Measurements from ENCODE around the gene DAB1. TPM values are rescaled to one million over a fixed set of nuclear protein-coding genes. Genes with fewer than 3 reads are reported as not detected.

The DAB1 gene
- total RNA-seq, 3 donors from 2014 or later (not counting 1 experiment from before 2014, with no cell fraction given): 0.41 TPM; not detected in 2

DNA sequence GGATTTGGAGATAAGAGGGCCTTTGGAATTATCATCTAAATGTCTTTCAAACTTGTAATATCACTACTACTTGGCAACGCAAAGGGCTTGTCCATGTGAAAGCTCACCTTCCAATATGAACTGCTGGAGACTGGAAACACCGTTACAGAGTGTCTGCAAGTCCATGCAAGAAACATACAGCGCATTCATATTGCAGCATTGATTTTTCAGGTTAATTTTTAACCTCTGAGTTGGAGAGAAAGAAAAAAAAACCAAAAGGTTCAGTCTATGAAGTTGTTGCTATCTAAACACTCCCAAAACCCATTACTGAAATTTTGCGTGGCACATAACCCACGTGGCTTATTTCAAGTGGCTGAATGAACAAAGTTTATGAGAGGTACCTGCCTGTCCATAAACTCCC, 23.8 kb downstream of the DAB1 start:
- Histone ChIP-seq H3K27ac (ENCODE audit: low read length) (no peak overlapping the region), H3K4me3 (ENCODE audit: low read length) (no peak overlapping the region), H3K9me3 (ENCODE audit: control insufficient read depth, insufficient read depth, low read length) (no peaks in the 10 kb centered on the region), H3K36me3 (ENCODE audit: control insufficient read depth, insufficient read depth, low read length) (no peaks in the 10 kb centered on the region), H3K27me3 (ENCODE audit: control insufficient read depth, insufficient read depth, low read length) (no peaks in the 10 kb centered on the region), H3K4me1 (ENCODE audit: control insufficient read depth, insufficient read depth, low read length) (no peaks in the 10 kb centered on the region)
- intact Hi-C loops (cut with micrococcal nuclease): no loop called here
- no peak for ATAC-seq
- Mint-ChIP-seq H3K27ac (no peak overlapping the region), H3K36me3 (no peaks in the 10 kb centered on the region), H3K27me3 (ENCODE audit: low read depth in 2 of 2) (peaks cover 0 to 18% of the 10 kb centered on the region in 2 donors), H3K4me3 (no peak overlapping the region), H3K9me3 (no peaks in the 10 kb centered on the region), H3K4me1 (no peaks in the 10 kb centered on the region)
- TF ChIP-seq, protein P1, sequence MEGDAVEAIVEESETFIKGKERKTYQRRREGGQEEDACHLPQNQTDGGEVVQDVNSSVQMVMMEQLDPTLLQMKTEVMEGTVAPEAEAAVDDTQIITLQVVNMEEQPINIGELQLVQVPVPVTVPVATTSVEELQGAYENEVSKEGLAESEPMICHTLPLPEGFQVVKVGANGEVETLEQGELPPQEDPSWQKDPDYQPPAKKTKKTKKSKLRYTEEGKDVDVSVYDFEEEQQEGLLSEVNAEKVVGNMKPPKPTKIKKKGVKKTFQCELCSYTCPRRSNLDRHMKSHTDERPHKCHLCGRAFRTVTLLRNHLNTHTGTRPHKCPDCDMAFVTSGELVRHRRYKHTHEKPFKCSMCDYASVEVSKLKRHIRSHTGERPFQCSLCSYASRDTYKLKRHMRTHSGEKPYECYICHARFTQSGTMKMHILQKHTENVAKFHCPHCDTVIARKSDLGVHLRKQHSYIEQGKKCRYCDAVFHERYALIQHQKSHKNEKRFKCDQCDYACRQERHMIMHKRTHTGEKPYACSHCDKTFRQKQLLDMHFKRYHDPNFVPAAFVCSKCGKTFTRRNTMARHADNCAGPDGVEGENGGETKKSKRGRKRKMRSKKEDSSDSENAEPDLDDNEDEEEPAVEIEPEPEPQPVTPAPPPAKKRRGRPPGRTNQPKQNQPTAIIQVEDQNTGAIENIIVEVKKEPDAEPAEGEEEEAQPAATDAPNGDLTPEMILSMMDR (IDR thresholded peaks at IDR 0.05): no peak
- WGBS (ENCODE audit: insufficient coverage): 84% methylated on average over 5 of the region's 5 CpGs
- DNase-seq: no peak

DNA sequence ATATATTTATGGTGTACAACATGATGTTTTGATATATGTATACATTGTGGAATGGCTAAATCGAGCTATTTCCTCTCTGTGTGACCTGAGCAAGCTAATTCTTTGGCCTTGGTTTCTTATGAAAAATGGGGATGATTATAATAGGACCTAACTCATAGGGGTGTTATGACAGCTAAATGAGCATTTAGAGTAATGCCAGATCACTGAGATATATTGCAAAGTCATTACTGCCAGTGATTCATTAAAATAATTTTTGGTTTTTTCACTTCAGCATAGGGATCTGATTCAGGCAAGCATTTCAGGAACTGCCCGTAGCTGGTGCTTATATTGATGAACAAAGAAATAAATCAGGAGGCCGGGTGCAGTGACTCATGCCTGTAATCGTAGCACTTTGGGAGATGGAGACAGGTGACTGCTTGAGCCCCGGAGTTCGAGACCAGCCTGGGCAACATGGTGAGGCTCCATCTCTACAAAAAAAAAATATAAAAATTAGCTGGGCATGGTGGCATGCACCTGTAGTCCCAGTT, 30.7 kb downstream of the DAB1 start:
- H3K36me3 Mint-ChIP-seq: no peaks in the 10 kb centered on the region
- no peak overlapping the region for H3K4me3 ChIP-seq (ENCODE audit: low read length)
- H3K27me3 ChIP-seq (ENCODE audit: control insufficient read depth, insufficient read depth, low read length): no peaks in the 10 kb centered on the region
- DNase-seq (no peak), ATAC-seq (no peak)
- no peaks in the 10 kb centered on the region for H3K4me1 Mint-ChIP-seq
- no peak overlapping the region for H3K27ac ChIP-seq (ENCODE audit: low read length)
- TF ChIP-seq, protein P1 (IDR thresholded peaks at IDR 0.05): no peak
- H3K4me1 ChIP-seq (ENCODE audit: control insufficient read depth, insufficient read depth, low read length): no peaks in the 10 kb centered on the region
- 86% methylated on average over 6 of the region's 6 CpGs for WGBS (ENCODE audit: insufficient coverage)
- no peak overlapping the region for H3K4me3 Mint-ChIP-seq
- peaks cover 0 to 7% of the 10 kb centered on the region in 2 donors for H3K9me3 Mint-ChIP-seq
- no peak overlapping the region for H3K27ac Mint-ChIP-seq
- peaks cover 0 to 3% of the 10 kb centered on the region in 2 donors for H3K27me3 Mint-ChIP-seq (ENCODE audit: low read depth in 2 of 2)
- intact Hi-C loops (cut with micrococcal nuclease): no loop called here
- H3K36me3 ChIP-seq (ENCODE audit: control insufficient read depth, insufficient read depth, low read length): no peaks in the 10 kb centered on the region
- no peaks in the 10 kb centered on the region for H3K9me3 ChIP-seq (ENCODE audit: control insufficient read depth, insufficient read depth, low read length)

- H3K27ac Mint-ChIP-seq: no peak overlapping the region
- Histone ChIP-seq H3K9me3 (ENCODE audit: control insufficient read depth, insufficient read depth, low read length) (no peaks in the 10 kb centered on the region), H3K27me3 (ENCODE audit: control insufficient read depth, insufficient read depth, low read length) (no peaks in the 10 kb centered on the region), H3K4me3 (ENCODE audit: low read length) (no peak overlapping the region), H3K4me1 (ENCODE audit: control insufficient read depth, insufficient read depth, low read length) (no peaks in the 10 kb centered on the region), H3K27ac (ENCODE audit: low read length) (no peak overlapping the region), H3K36me3 (ENCODE audit: control insufficient read depth, insufficient read depth, low read length) (no peaks in the 10 kb centered on the region)
- no peak overlapping the region for H3K4me3 Mint-ChIP-seq
- intact Hi-C loops (cut with micrococcal nuclease): no loop called here
- no peaks in the 10 kb centered on the region for H3K36me3 Mint-ChIP-seq
- TF ChIP-seq, protein P1 (IDR thresholded peaks at IDR 0.05): no peak
- H3K4me1 Mint-ChIP-seq: no peaks in the 10 kb centered on the region
- peaks cover 0 to 6% of the 10 kb centered on the region in 2 donors for H3K27me3 Mint-ChIP-seq (ENCODE audit: low read depth in 2 of 2)
- peaks cover 0 to 7% of the 10 kb centered on the region in 2 donors for H3K9me3 Mint-ChIP-seq
- 45% methylated on average over 1 of the region's 1 CpG for WGBS (ENCODE audit: insufficient coverage)
- no peak for DNase-seq
- ATAC-seq: no peak
Observed at GRCh38 chr1:57385336-57385735, 38.5 kb downstream of the DAB1 start.

- no CpG with 5 or more reads among the region's 1 CpG for WGBS (ENCODE audit: insufficient coverage)
- H3K36me3 Mint-ChIP-seq: no peaks in the 10 kb centered on the region
Observed at GRCh38 chr1:57384901-57385300, 39.0 kb downstream of the DAB1 start.

More at GRCh38 chr1:57384901-57385300, 39.0 kb downstream of the DAB1 start:
- H3K4me1 Mint-ChIP-seq: no peaks in the 10 kb centered on the region
- H3K4me3 ChIP-seq (ENCODE audit: low read length): no peak overlapping the region
- H3K9me3 Mint-ChIP-seq: peaks cover 0 to 7% of the 10 kb centered on the region in 2 donors
- H3K27ac ChIP-seq (ENCODE audit: low read length): no peak overlapping the region
- TF ChIP-seq, protein P1 (IDR thresholded peaks at IDR 0.05): no peak
- ATAC-seq (no peak), DNase-seq (no peak)
- no peak overlapping the region for H3K4me3 Mint-ChIP-seq
- H3K27me3 ChIP-seq (ENCODE audit: control insufficient read depth, insufficient read depth, low read length): no peaks in the 10 kb centered on the region
- intact Hi-C loops (cut with micrococcal nuclease): no loop called here
- H3K4me1 ChIP-seq (ENCODE audit: control insufficient read depth, insufficient read depth, low read length): no peaks in the 10 kb centered on the region
- no peak overlapping the region for H3K27ac Mint-ChIP-seq
- H3K27me3 Mint-ChIP-seq (ENCODE audit: low read depth in 2 of 2): peaks cover 0 to 6% of the 10 kb centered on the region in 2 donors
- H3K36me3 ChIP-seq (ENCODE audit: control insufficient read depth, insufficient read depth, low read length): no peaks in the 10 kb centered on the region
- H3K9me3 ChIP-seq (ENCODE audit: control insufficient read depth, insufficient read depth, low read length): no peaks in the 10 kb centered on the region

Measured in natural killer cell (primary cell).